GM12865 (cell line): Measurements from ENCODE around the gene THRAP3.
A peak's percentile ranks its signal among the peaks of the same experiment; 100 is the strongest.

Source experiments
- DNase-seq: peaks from one replicate; pipeline ENCODE4 v3.0.0; 2010; ENCODE audit warnings: low read depth
- H3K4me3 ChIP-seq: 2 replicates; pipeline ENCODE4 v1.5.1; 2011; ENCODE audit warnings: mild to moderate bottlenecking, low read depth, low read length, control low read depth
- CTCF ChIP-seq: IDR thresholded peaks from 2 replicates; pipeline ENCODE4 v1.5.1; 2011; ENCODE audit warnings: low read length, control low read depth, low read depth, inconsistent platforms; ENCODE audit not compliant: insufficient read depth; ENCODE audit errors: missing control alignments

THRAP3 gene

GRCh38 chr1:36256558-36257374 is 32.5 kb downstream of the THRAP3 start:
- DNase-seq, result peak; percentile 25
- H3K4me3 ChIP-seq, result no peak overlapping the region
- no peak for TF ChIP-seq CTCF

- no peak for TF ChIP-seq CTCF
- peak; percentile 16 for DNase-seq
- no peak overlapping the region for H3K4me3 ChIP-seq
Measured at GRCh38 chr1:36257375-36257767, 33.1 kb downstream of the THRAP3 start.

GRCh38 chr1:36258960-36259344 is 34.7 kb downstream of the THRAP3 start:
- DNase-seq, result no peak
- TF ChIP-seq CTCF, result no peak

GRCh38 chr1:36268981-36269380 is 44.7 kb downstream of the THRAP3 start:
- H3K4me3 ChIP-seq, result no peak overlapping the region
- DNase-seq, result no peak
- TF ChIP-seq CTCF, result no peak

More at GRCh38 chr1:36258960-36259344, 34.7 kb downstream of the THRAP3 start:
- no peak overlapping the region for H3K4me3 ChIP-seq

- no peak for TF ChIP-seq CTCF
- DNase-seq, result no peak
- H3K4me3 ChIP-seq, result no peak overlapping the region
Measured at GRCh38 chr1:36269408-36269838, 45.2 kb downstream of the THRAP3 start.

- TF ChIP-seq CTCF, result no peak
- DNase-seq, result no peak
- H3K4me3 ChIP-seq, result no peak overlapping the region
Measured at GRCh38 chr1:36273024-36273423, 48.8 kb downstream of the THRAP3 start.

GRCh38 chr1:36274201-36274600 is 50.0 kb downstream of the THRAP3 start:
- TF ChIP-seq CTCF, result no peak
- no peak for DNase-seq

More at GRCh38 chr1:36274201-36274600, 50.0 kb downstream of the THRAP3 start:
- no peak overlapping the region for H3K4me3 ChIP-seq
